HEK293 (cell line): Measurements from ENCODE around the gene OR2S2.
"Not testable (repeated sequence)": the region's sequence is repeated elsewhere in the genome, so short reads cannot be mapped to it uniquely, and the experiment has no call there.

Experiments
- CTCF ChIA-PET: fragments of 350-600 bp; formaldehyde crosslinking; extraction: SDS; loops from one replicate; lab custom pipeline; 2021; ENCODE audit warnings: antibody characterized with exemption; lab: Yijun Ruan, JAX
- POLR2A ChIA-PET: fragments of 300-600 bp; formaldehyde crosslinking; extraction: SDS; loops from one replicate; lab custom pipeline; 2020; ENCODE audit warnings: antibody characterized with exemption, inconsistent platforms; lab: Yijun Ruan, JAX
- H3K27ac ChIP-seq: fragments of 200-500 bp; sonication (Bioruptor generic); 2 replicates; pipeline ENCODE4 v1.5.1; 2014; ENCODE audit warnings: low read depth, low read length, control low read depth, inconsistent platforms; ENCODE audit errors: extremely low read depth
- H3K36me3 ChIP-seq, 2 experiments: fragments of 200-500 bp in 1 of 2; sonication (Bioruptor generic) in 1 of 2; 1 replicate in 1 of 2; 2 replicates in 1 of 2; pipeline ENCODE4 v1.5.1; 2014 to 2017; ENCODE audit warnings: inconsistent platforms in 2 of 2, low read length in 2 of 2; ENCODE audit not compliant: control insufficient read depth in 2 of 2, insufficient read depth in 1 of 2
- H3K4me1 ChIP-seq: fragments of 200-500 bp; sonication (Bioruptor generic); 2 replicates; pipeline ENCODE4 v1.5.1; 2014; ENCODE audit warnings: mild to moderate bottlenecking, low read length, inconsistent platforms; ENCODE audit not compliant: control insufficient read depth, insufficient read depth
- H3K4me3 ChIP-seq: 2 replicates; pipeline ENCODE4 v1.5.1; 2011; ENCODE audit warnings: low read depth, mild to moderate bottlenecking, control low read depth, low read length, moderate library complexity
- H3K9me3 ChIP-seq: fragments of 200-500 bp; sonication (Bioruptor generic); 2 replicates; pipeline ENCODE4 v1.5.1; 2014; ENCODE audit warnings: low read depth, low read length, inconsistent platforms; ENCODE audit not compliant: control insufficient read depth, insufficient read depth
- KLF8 ChIP-seq: fragments of 450-650 bp; formaldehyde crosslinking; IDR thresholded peaks from 2 replicates; pipeline ENCODE4 v1.5.1; 2016; ENCODE audit warnings: missing biosample characterization, missing genetic modification characterization
- MEIS1 ChIP-seq: sonication (generic); formaldehyde crosslinking; IDR thresholded peaks from 2 replicates; pipeline ENCODE4 v1.8.1; 2022; ENCODE audit warnings: missing genetic modification reagents, mild to moderate bottlenecking, borderline replicate concordance
- SP7 ChIP-seq: fragments of 450-650 bp; formaldehyde crosslinking; IDR thresholded peaks from 2 replicates; pipeline ENCODE4 v1.5.1; 2016; ENCODE audit warnings: missing biosample characterization, missing genetic modification characterization
- YY1 ChIP-seq: fragments of 450-650 bp; formaldehyde crosslinking; IDR thresholded peaks from 2 replicates; pipeline ENCODE4 v1.5.1; 2018; ENCODE audit warnings: missing biosample characterization, missing genetic modification characterization
- ZNF140 ChIP-seq: fragments of 450-650 bp; formaldehyde crosslinking; IDR thresholded peaks from 2 replicates; pipeline ENCODE4 v1.5.1; 2016; ENCODE audit warnings: missing biosample characterization, missing genetic modification characterization
- ZNF26 ChIP-seq: fragments of 450-650 bp; formaldehyde crosslinking; IDR thresholded peaks from 2 replicates; pipeline ENCODE4 v1.5.1; 2016; ENCODE audit warnings: missing biosample characterization, missing genetic modification characterization
- ZNF366 ChIP-seq: fragments of 450-650 bp; formaldehyde crosslinking; conservative IDR thresholded peaks from 2 replicates; pipeline ENCODE4 v1.5.1; 2016; ENCODE audit warnings: missing biosample characterization, missing genetic modification characterization
- ZNF560 ChIP-seq: fragments of 450-650 bp; formaldehyde crosslinking; IDR thresholded peaks from 2 replicates; pipeline ENCODE4 v1.5.1; 2017; ENCODE audit warnings: missing biosample characterization, missing genetic modification characterization, borderline replicate concordance
- ZNF585B ChIP-seq: fragments of 450-650 bp; formaldehyde crosslinking; IDR thresholded peaks from 2 replicates; pipeline ENCODE4 v1.5.1; 2016; ENCODE audit warnings: missing biosample characterization, missing genetic modification characterization
- ZNF704 ChIP-seq: fragments of 450-650 bp; formaldehyde crosslinking; IDR thresholded peaks from 2 replicates; pipeline ENCODE4 v1.5.1; 2016; ENCODE audit warnings: missing biosample characterization, missing genetic modification characterization

Gene OR2S2

GRCh38 chr9:35914301-35914807 is 43.6 kb downstream of the OR2S2 start:
- no peak overlapping the region for H3K4me3 ChIP-seq
- H3K4me1 ChIP-seq: no peaks in the 10 kb centered on the region
- H3K27ac ChIP-seq: no peak overlapping the region
- no peaks in the 10 kb centered on the region for H3K9me3 ChIP-seq
- POLR2A ChIA-PET: no interaction called here
- CTCF ChIA-PET: interaction anchor here (0.7 to 1.6 kb wide), 2 partner anchors 11 to 36 kb away, joined by 3 to 11 read pairs; no protein-coding TSS in a partner anchor
- H3K36me3 ChIP-seq: no peaks in the 10 kb centered on the region
- TF ChIP-seq ZNF26 (tag by site-specific recombination) (no peak), ZNF140 (tag by site-specific recombination) (no peak), ZNF585B (tag by site-specific recombination) (no peak)

- H3K27ac ChIP-seq, H3K36me3 ChIP-seq, H3K4me3 ChIP-seq, POLR2A ChIA-PET, H3K9me3 ChIP-seq, H3K4me1 ChIP-seq: not testable (repeated sequence)
- CTCF ChIA-PET: interaction anchor here (1.6 to 1.7 kb wide), 2 partner anchors 10 to 123 kb away, joined by 5 to 11 read pairs; no protein-coding TSS in a partner anchor
These were observed 44.5 kb downstream of the OR2S2 start for GRCh38 chr9:35913429-35913828.

GRCh38 chr9:35912791-35913400 is 45.1 kb downstream of the OR2S2 start:
- CTCF ChIA-PET: interaction anchor here (0.5 to 3.6 kb wide), 5 partner anchors 9 to 849 kb away, joined by 3 to 45 read pairs (median 11); no protein-coding TSS in a partner anchor
- POLR2A ChIA-PET: no interaction called here
- no peaks in the 10 kb centered on the region for H3K36me3 ChIP-seq

GRCh38 chr9:35911690-35912089 is 46.3 kb downstream of the OR2S2 start:
- H3K27ac ChIP-seq: no peak overlapping the region
- ChIA-PET CTCF (interaction anchor here (0.6 to 3.6 kb wide), 36 partner anchors 9 to 290 kb away, joined by 3 to 45 read pairs (median 4); partner anchors contain the start of genes GBA2, HINT2 and RGP1), POLR2A (no interaction called here)
- no peaks in the 10 kb centered on the region for H3K9me3 ChIP-seq
- TF ChIP-seq ZNF560 (tag by site-specific recombination) (no peak), SP7 (tag by site-specific recombination) (no peak), KLF8 (tag by site-specific recombination) (no peak), MEIS1 (CRISPR knock-in tag) (no peak), ZNF704 (tag by site-specific recombination) (no peak), ZNF366 (tag by site-specific recombination) (no peak), YY1 (tag by site-specific recombination) (no peak)
- no peaks in the 10 kb centered on the region for H3K36me3 ChIP-seq
- peaks cover 10% of the 10 kb centered on the region for H3K4me1 ChIP-seq
- no peak overlapping the region for H3K4me3 ChIP-seq

More at GRCh38 chr9:35912791-35913400, 45.1 kb downstream of the OR2S2 start:
- peaks cover 6% of the 10 kb centered on the region for H3K4me1 ChIP-seq
- H3K27ac ChIP-seq: no peak overlapping the region
- H3K4me3 ChIP-seq: no peak overlapping the region
- TF ChIP-seq MEIS1 (CRISPR knock-in tag): no peak
- no peaks in the 10 kb centered on the region for H3K9me3 ChIP-seq
